Measurements from ENCODE around the gene NAA80. TPM values are rescaled to one million over a fixed set of nuclear protein-coding genes. Genes with fewer than 3 reads are reported as not detected.

NAA80 gene
- total and polyA plus RNA-seq, 12 donors = 6.4 to 13.5 (median 8.2) TPM

DNA sequence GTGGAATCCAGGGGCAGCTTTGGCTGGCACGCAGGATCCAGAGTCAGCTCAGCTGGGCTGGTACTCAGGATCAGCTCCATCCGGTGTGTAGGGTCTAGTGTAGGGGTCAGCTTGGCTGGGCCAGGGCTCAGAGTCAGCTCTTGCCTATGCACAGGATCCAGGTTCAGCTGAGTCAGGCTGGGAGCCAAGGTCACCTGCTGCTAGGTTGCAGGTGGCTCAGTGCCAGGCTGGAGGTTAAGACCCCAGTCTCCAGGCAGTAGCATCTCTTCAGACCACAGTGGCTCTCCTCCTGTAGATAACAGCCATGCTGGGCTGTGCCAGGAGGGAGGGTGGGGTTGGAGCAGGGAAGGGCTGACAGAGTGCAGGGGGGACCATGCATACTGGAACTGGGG is 1.8 kb downstream of the NAA80 start:
- Histone ChIP-seq H3K9me3 (no peaks in the 10 kb centered on the region), H3K27ac (peak overlapping the region in 3 of 10 donors; percentile 91 to 95 (median 95)), H3K36me3 (peaks cover 0 to 22% (median 0%) of the 10 kb centered on the region in 9 donors), H3K27me3 (no peaks in the 10 kb centered on the region), H3K4me1 (peaks cover 23 to 55% (median 47%) of the 10 kb centered on the region in 9 donors), H3K4me3 (no peak overlapping the region)
- intact Hi-C loops (cut with DNase I) = no loop called here
- TF ChIP-seq, protein P1, sequence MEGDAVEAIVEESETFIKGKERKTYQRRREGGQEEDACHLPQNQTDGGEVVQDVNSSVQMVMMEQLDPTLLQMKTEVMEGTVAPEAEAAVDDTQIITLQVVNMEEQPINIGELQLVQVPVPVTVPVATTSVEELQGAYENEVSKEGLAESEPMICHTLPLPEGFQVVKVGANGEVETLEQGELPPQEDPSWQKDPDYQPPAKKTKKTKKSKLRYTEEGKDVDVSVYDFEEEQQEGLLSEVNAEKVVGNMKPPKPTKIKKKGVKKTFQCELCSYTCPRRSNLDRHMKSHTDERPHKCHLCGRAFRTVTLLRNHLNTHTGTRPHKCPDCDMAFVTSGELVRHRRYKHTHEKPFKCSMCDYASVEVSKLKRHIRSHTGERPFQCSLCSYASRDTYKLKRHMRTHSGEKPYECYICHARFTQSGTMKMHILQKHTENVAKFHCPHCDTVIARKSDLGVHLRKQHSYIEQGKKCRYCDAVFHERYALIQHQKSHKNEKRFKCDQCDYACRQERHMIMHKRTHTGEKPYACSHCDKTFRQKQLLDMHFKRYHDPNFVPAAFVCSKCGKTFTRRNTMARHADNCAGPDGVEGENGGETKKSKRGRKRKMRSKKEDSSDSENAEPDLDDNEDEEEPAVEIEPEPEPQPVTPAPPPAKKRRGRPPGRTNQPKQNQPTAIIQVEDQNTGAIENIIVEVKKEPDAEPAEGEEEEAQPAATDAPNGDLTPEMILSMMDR (IDR thresholded peaks at IDR 0.05) = no peak
- ATAC-seq (no peak), DNase-seq (no peak)
- 84 to 87% methylated on average over 2 of the region's 2 CpGs for WGBS, 2 donors

DNA sequence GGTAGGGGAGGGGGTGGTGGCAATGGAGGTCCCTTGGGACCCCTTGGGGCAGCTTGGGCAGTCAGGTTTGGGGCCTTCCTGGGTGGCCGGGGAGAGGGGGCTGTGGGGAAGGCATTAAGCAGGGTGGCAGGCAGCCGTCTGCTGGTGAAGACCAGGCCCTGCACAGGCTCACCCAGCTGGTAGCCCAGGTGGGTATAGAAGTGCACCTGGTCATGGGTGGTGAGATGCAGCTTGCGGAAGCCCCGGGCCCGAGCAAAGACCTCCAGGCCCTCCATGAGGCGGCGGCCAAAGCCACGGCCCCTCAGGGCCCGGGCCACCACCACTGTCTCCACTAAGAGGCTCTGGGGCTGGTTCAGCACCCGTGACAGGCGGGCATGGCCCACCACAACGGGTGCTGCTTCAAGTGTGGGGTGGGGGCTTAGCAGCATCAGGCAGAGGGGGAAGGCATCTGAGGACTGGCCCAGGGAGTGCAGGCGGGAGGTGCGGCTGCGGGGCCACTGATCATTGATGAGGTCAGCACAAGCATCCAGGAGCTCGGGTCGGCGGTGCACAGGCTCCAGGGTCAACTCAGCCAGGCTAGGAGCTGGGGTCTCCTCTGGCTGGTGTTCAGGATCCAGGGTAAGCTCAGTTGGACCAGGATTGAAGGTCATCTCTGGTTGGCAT is 2.4 kb downstream of the NAA80 start:
- H3K4me3 ChIP-seq = no peak overlapping the region
- 92 to 94% methylated on average over 18 of the region's 18 CpGs for WGBS, 2 donors
- peaks cover 23 to 50% (median 42%) of the 10 kb centered on the region in 9 donors for H3K4me1 ChIP-seq
- no peaks in the 10 kb centered on the region for H3K27me3 ChIP-seq
- no peak overlapping the region for H3K27ac ChIP-seq
- ATAC-seq = no peak
- TF ChIP-seq, protein P1 (IDR thresholded peaks at IDR 0.05) = no peak
- intact Hi-C loops (cut with DNase I) = no loop called here
- peaks cover 0 to 22% (median 0%) of the 10 kb centered on the region in 9 donors for H3K36me3 ChIP-seq
- no peaks in the 10 kb centered on the region for H3K9me3 ChIP-seq
- DNase-seq = no peak

DNA sequence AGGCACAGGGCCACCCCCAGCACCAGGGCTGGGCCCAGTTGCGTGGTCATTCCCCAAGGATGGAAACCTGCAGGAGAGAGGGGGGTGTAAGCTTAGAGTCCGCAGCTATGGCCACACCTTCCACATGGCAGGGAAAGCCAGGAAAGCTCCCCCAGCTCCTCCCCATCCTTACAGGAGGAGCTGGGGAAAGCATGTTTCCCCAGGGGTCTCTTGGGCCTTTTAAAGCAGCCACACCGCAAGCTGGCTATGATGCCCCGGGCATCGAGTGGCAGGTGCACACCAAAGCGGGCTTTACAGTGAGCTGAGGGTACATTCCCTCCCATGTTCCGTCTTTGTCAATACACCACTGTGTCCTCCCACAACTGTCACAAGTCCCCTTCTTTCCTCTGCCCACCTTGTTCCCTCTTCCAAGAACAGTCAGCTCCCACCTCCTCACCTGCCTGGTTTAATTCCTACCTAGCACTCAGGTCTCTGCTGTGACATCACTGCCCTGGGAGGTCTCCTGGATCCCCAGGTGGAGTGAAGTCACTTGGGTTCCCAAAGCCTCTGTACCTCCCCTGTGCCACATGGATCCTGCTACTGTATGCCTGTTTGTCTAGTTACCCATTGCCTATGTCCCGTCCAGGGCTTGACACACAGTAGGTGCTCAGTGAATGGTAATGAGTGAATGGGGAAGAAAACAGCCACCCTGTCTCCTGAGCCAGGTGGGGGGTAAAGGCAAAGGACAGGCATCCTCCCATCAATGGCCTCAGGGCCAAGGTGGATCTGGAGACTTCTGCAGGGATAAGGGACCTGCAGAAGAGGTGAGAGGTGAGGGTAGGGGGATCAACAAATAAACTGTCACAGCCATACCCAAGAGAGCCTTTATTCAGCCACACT is 3.4 kb downstream of the NAA80 start:
- intact Hi-C loops (cut with DNase I) = no loop called here
- peaks cover 28 to 53% (median 43%) of the 10 kb centered on the region in 9 donors for H3K4me1 ChIP-seq

More for the DNA sequence above, 3.4 kb downstream of the NAA80 start:
- TF ChIP-seq, protein P1 (IDR thresholded peaks at IDR 0.05) = no peak
- no peak overlapping the region for H3K27ac ChIP-seq
- H3K36me3 ChIP-seq = peaks cover 0 to 16% (median 0%) of the 10 kb centered on the region in 9 donors
- ATAC-seq (no peak), DNase-seq (no peak)
- no peaks in the 10 kb centered on the region for H3K27me3 ChIP-seq
- no peak overlapping the region for H3K4me3 ChIP-seq
- H3K9me3 ChIP-seq = no peaks in the 10 kb centered on the region
- 88 to 89% methylated on average over 8 of the region's 8 CpGs for WGBS, 2 donors
